HCT116 (cell line): Measurements from ENCODE around the gene SELENOM. TPM values are rescaled to one million over a fixed set of nuclear protein-coding genes. Genes with fewer than 3 reads are reported as not detected.

Experiments used
- ATAC-seq: fragments of 200-7000 bp; cut with Tn5 transposase; 2 replicates; pipeline ENCODE4 v1.9.1; 2020; ENCODE audit warnings: mild to moderate bottlenecking, moderate library complexity
- BruUV-seq: library from RNA; stranded (reverse); fragments of 400-500 nt; replicated peaks from 2 replicates; lab custom pipeline; 2021; lab: Mats Ljungman, UMichigan
- CTCF ChIA-PET: fragments of 300-600 bp; sonication (Branson Sonifier 250); formaldehyde crosslinking; loops from one replicate; lab custom pipeline; 2021; ENCODE audit warnings: antibody characterized with exemption; lab: Charles Lee
- POLR2A ChIA-PET: fragments of 300-600, 350-600 bp; sonication (Branson Sonifier 250); formaldehyde crosslinking; loops from one replicate; lab custom pipeline; 2021; ENCODE audit warnings: antibody characterized with exemption; lab: Charles Lee
- RAD21 ChIA-PET, 2 experiments: fragments of 300-600 bp; sonication (Branson Sonifier 250); formaldehyde crosslinking; loops; one replicate each; lab custom pipeline; 2023; ENCODE audit warnings: low total read pairs in 2 of 2; ENCODE audit not compliant: uncharacterized antibody in 2 of 2, unreplicated experiment in 2 of 2, low non-redundant PET in 1 of 2; lab: Charles Lee
- DNase-seq: peaks from one replicate; pipeline ENCODE4 v3.0.0-alpha.2; 2010; ENCODE audit warnings: low read depth, low spot score
- H2AFZ ChIP-seq: fragments of 200-600 bp; shearing (Covaris generic), sonication (generic); 2 replicates; pipeline ENCODE4 v1.6.1; 2017; ENCODE audit warnings: low read depth, mixed run types, mixed read lengths, antibody characterized with exemption, low read length; ENCODE audit not compliant: poor library complexity, severe bottlenecking
- H3K27ac ChIP-seq: 2 replicates; pipeline ENCODE4 v1.5.1; 2012; ENCODE audit warnings: low read depth, low read length
- H3K27me3 ChIP-seq: fragments of 200-600 bp; sonication (generic); 2 replicates; pipeline ENCODE4 v1.6.1; 2016; ENCODE audit warnings: mixed run types, low read length, mixed read lengths; ENCODE audit not compliant: insufficient read depth
- H3K36me3 ChIP-seq, 2 experiments: fragments of 200-500 bp in 1 of 2; fragments of 200-600 bp in 1 of 2; sonication (Bioruptor generic) in 1 of 2; sonication (generic) in 1 of 2; 2 replicates each; pipeline versions ENCODE4 v1.5.1 to v1.6.1; 2014 to 2016; ENCODE audit warnings: low read length in 2 of 2, inconsistent platforms in 1 of 2, mixed read lengths in 1 of 2, mixed run types in 1 of 2; ENCODE audit not compliant: insufficient read depth in 2 of 2, control insufficient read depth in 1 of 2
- H3K4me1 ChIP-seq, 2 experiments: fragments of 200-600 bp in 1 of 2; sonication (generic) in 1 of 2; 2 replicates each; pipeline versions ENCODE4 v1.5.1 to v1.6.1; 2012 to 2017; ENCODE audit warnings: low read length in 2 of 2, inconsistent platforms in 1 of 2, mild to moderate bottlenecking in 1 of 2, mixed read lengths in 1 of 2, mixed run types in 1 of 2, moderate library complexity in 1 of 2; ENCODE audit not compliant: insufficient read depth in 2 of 2, control insufficient read depth in 1 of 2
- H3K4me2 ChIP-seq: fragments of 200-600 bp; sonication (generic); 2 replicates; pipeline ENCODE4 v1.6.1; 2017; ENCODE audit warnings: mixed run types, low read length, mixed read lengths
- H3K4me3 ChIP-seq, 2 experiments: fragments of 200-600 bp in 1 of 2; sonication (generic) in 1 of 2; replicated peaks in 1 of 2; 2 replicates each; pipeline ENCODE4 v1.5.1; 2011 to 2016; ENCODE audit warnings: low read length in 2 of 2, control low read depth in 1 of 2, low read depth in 1 of 2, mild to moderate bottlenecking in 1 of 2, mixed read lengths in 1 of 2, mixed run types in 1 of 2
- H3K79me2 ChIP-seq: fragments of 200-600 bp; sonication (generic); 2 replicates; pipeline ENCODE4 v1.6.1; 2017; ENCODE audit warnings: mild to moderate bottlenecking, mixed run types, low read length, moderate library complexity, mixed read lengths; ENCODE audit not compliant: insufficient read depth
- H3K9ac ChIP-seq: fragments of 200-600 bp; sonication (generic); 2 replicates; pipeline ENCODE4 v1.6.1; 2016; ENCODE audit warnings: low read length, mixed read lengths
- H3K9me2 ChIP-seq: fragments of 200-600 bp; sonication (generic), shearing (Covaris generic); 2 replicates; pipeline ENCODE4 v1.6.1; 2017; ENCODE audit warnings: mixed run types, mild to moderate bottlenecking, moderate library complexity; ENCODE audit not compliant: insufficient read depth
- H3K9me3 ChIP-seq, 2 experiments: fragments of 200-500 bp in 1 of 2; fragments of 200-600 bp in 1 of 2; sonication (Bioruptor generic) in 1 of 2; sonication (generic) in 1 of 2; 2 replicates each; pipeline ENCODE4 v1.6.1; 2014 to 2017; ENCODE audit warnings: low read length in 2 of 2, mixed read lengths in 2 of 2, inconsistent platforms in 1 of 2, low read depth in 1 of 2, mild to moderate bottlenecking in 1 of 2, mixed run types in 1 of 2, moderate library complexity in 1 of 2; ENCODE audit not compliant: control insufficient read depth in 1 of 2, insufficient read depth in 1 of 2
- H4K20me1 ChIP-seq: fragments of 200-600 bp; sonication (generic), shearing (Covaris generic); 2 replicates; pipeline ENCODE4 v1.6.1; 2017; ENCODE audit warnings: mixed run types, mild to moderate bottlenecking, moderate library complexity; ENCODE audit not compliant: insufficient read depth
- CBX3 ChIP-seq: IDR thresholded peaks from 2 replicates; pipeline ENCODE4 v1.6.1; 2012; ENCODE audit warnings: low read depth
- CEBPB ChIP-seq: IDR thresholded peaks from 2 replicates; pipeline ENCODE4 v1.6.1; 2012; ENCODE audit warnings: low read depth
- EGR1 ChIP-seq: IDR thresholded peaks from 2 replicates; pipeline ENCODE4 v1.6.1; 2012; ENCODE audit warnings: low read depth
- ELF1 ChIP-seq: IDR thresholded peaks from 2 replicates; pipeline ENCODE4 v1.6.1; 2012; ENCODE audit warnings: low read depth, borderline replicate concordance
- EZH2 ChIP-seq: fragments of 200-600 bp; sonication (generic); IDR thresholded peaks from 2 replicates; pipeline ENCODE4 v1.6.1; 2017; ENCODE audit warnings: antibody characterized with exemption, mixed run types
- EZH2phosphoT487 ChIP-seq: fragments of 200-600 bp; IDR thresholded peaks from 2 replicates; pipeline ENCODE4 v1.6.1; 2018; ENCODE audit warnings: antibody characterized with exemption, borderline replicate concordance
- JUND ChIP-seq: IDR thresholded peaks from 2 replicates; pipeline ENCODE4 v1.6.1; 2012
- POLR2A ChIP-seq: IDR thresholded peaks from 2 replicates; pipeline ENCODE4 v1.7.0; 2011; ENCODE audit warnings: borderline replicate concordance; ENCODE audit not compliant: insufficient read depth, insufficient read length; ENCODE audit errors: extremely low read depth
- POLR2AphosphoS5 ChIP-seq: IDR thresholded peaks from 2 replicates; pipeline ENCODE4 v1.6.1; 2011; ENCODE audit warnings: mild to moderate bottlenecking, low read depth, low read length, moderate library complexity
- RAD21 ChIP-seq: IDR thresholded peaks from 2 replicates; pipeline ENCODE4 v1.6.1; 2012; ENCODE audit warnings: low read depth, mild to moderate bottlenecking
- SIN3A ChIP-seq: IDR thresholded peaks from 2 replicates; pipeline ENCODE4 v1.6.1; 2012; ENCODE audit warnings: low read depth
- SP1 ChIP-seq: IDR thresholded peaks from 2 replicates; pipeline ENCODE4 v1.6.1; 2012; ENCODE audit warnings: low read depth
- SRF ChIP-seq: IDR thresholded peaks from 2 replicates; pipeline ENCODE4 v1.6.1; 2012; ENCODE audit warnings: low read depth
- TCF7L2 ChIP-seq: IDR thresholded peaks from 2 replicates; pipeline ENCODE4 v1.7.0; 2011; ENCODE audit warnings: borderline replicate concordance, inconsistent platforms; ENCODE audit not compliant: insufficient read depth, insufficient read length; ENCODE audit errors: extremely low read depth
- YY1 ChIP-seq: IDR thresholded peaks from 2 replicates; pipeline ENCODE4 v1.6.1; 2011; ENCODE audit warnings: low read length, low read depth, moderate library complexity, mild to moderate bottlenecking; ENCODE audit not compliant: insufficient replicate concordance; ENCODE audit errors: extremely low read depth
- ZFX ChIP-seq: fragments of 450-650 bp; IDR thresholded peaks from 2 replicates; pipeline ENCODE4 v1.6.1; 2017
- intact Hi-C: fragments of 100-400 bp; cut with micrococcal nuclease; formaldehyde crosslinking; loops from 2 replicates; pipeline ENCODE4 v1.10.0; 2022
- total RNA-seq: library from RNA; stranded (reverse); gene quantifications from one replicate; pipeline ENCODE4 v1.2.1, GENCODE V29; 2021; ENCODE audit not compliant: unreplicated experiment
- TF ChIP-seq, protein P1 (sequence below): IDR thresholded peaks from 2 replicates; pipeline ENCODE4 v1.6.1; 2011; ENCODE audit warnings: mild to moderate bottlenecking, low read length, moderate library complexity; ENCODE audit not compliant: insufficient replicate concordance; ENCODE audit errors: extremely low read depth
- TF ChIP-seq, protein P2 (sequence below): IDR thresholded peaks from 2 replicates; pipeline ENCODE4 v1.6.1; 2012; ENCODE audit warnings: low read depth
- TF ChIP-seq, protein P3 (sequence below), 3 experiments: fragments of 200-600 bp in 1 of 3; sonication (generic) in 1 of 3; IDR thresholded peaks in 2 of 3; conservative IDR thresholded peaks in 1 of 3; 2 replicates each; pipeline ENCODE4 v1.5.1; 2012 to 2017; ENCODE audit warnings: low read depth in 2 of 3, low read length in 2 of 3, antibody characterized with exemption in 1 of 3, borderline replicate concordance in 1 of 3, control low read depth in 1 of 3, mild to moderate bottlenecking in 1 of 3, mixed read lengths in 1 of 3, mixed run types in 1 of 3, moderate library complexity in 1 of 3; ENCODE audit not compliant: insufficient read depth in 1 of 3

SELENOM gene
- total RNA-seq, 1 experiment from 2014 or later: 65.6 TPM

DNA sequence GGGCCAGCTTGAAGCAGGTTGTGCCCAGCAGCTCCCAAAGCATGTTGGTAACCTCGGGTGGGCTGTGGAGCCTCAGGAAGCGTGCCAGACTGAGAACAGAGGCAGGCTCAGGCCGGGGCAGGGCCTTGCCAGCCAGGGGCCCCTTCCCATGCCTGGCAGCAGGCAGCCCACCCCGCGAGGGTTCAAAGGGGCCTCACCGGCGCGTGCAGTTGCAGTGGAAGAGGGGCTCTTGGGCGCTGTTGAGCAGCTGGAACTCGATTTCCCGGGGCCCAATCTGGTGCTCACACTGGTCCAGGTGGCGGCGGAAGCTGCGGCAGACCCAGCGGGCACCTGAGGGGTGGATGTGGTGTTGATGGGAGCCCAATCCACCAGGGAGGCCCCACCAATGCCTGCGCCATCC is 29.3 kb upstream of the SELENOM start:
- no TSS peak for BruUV-seq
- ATAC-seq (no peak), DNase-seq (no peak)
- Histone ChIP-seq H3K4me3 (no peak overlapping the region), H3K4me2 (no peak overlapping the region), H3K4me1 (peaks cover 0 to 2% of the 10 kb centered on the region in 2 experiments; a peak in 2 of 4 replicates), H3K9ac (no peak overlapping the region), H3K9me3 (no peaks in the 10 kb centered on the region), H3K79me2 (no peaks in the 10 kb centered on the region), H3K9me2 (no peaks in the 10 kb centered on the region), H2AFZ (no peak overlapping the region), H3K36me3 (no peaks in the 10 kb centered on the region), H3K27ac (no peak overlapping the region), H3K27me3 (no peaks in the 10 kb centered on the region), H4K20me1 (no peaks in the 10 kb centered on the region)
- TF ChIP-seq EZH2 (no peak), POLR2AphosphoS5 (no peak), RAD21 (no peak), EZH2phosphoT487 (no peak), ELF1 (no peak), YY1 (no peak), EGR1 (no peak), TCF7L2 (no peak), ZFX (no peak), SIN3A (no peak), POLR2A (no peak), JUND (no peak), CBX3 (no peak), CEBPB (no peak), SP1 (no peak), SRF (no peak)
- TF ChIP-seq, protein P1, sequence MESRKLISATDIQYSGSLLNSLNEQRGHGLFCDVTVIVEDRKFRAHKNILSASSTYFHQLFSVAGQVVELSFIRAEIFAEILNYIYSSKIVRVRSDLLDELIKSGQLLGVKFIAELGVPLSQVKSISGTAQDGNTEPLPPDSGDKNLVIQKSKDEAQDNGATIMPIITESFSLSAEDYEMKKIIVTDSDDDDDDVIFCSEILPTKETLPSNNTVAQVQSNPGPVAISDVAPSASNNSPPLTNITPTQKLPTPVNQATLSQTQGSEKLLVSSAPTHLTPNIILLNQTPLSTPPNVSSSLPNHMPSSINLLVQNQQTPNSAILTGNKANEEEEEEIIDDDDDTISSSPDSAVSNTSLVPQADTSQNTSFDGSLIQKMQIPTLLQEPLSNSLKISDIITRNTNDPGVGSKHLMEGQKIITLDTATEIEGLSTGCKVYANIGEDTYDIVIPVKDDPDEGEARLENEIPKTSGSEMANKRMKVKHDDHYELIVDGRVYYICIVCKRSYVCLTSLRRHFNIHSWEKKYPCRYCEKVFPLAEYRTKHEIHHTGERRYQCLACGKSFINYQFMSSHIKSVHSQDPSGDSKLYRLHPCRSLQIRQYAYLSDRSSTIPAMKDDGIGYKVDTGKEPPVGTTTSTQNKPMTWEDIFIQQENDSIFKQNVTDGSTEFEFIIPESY: no peak
- TF ChIP-seq, protein P2, sequence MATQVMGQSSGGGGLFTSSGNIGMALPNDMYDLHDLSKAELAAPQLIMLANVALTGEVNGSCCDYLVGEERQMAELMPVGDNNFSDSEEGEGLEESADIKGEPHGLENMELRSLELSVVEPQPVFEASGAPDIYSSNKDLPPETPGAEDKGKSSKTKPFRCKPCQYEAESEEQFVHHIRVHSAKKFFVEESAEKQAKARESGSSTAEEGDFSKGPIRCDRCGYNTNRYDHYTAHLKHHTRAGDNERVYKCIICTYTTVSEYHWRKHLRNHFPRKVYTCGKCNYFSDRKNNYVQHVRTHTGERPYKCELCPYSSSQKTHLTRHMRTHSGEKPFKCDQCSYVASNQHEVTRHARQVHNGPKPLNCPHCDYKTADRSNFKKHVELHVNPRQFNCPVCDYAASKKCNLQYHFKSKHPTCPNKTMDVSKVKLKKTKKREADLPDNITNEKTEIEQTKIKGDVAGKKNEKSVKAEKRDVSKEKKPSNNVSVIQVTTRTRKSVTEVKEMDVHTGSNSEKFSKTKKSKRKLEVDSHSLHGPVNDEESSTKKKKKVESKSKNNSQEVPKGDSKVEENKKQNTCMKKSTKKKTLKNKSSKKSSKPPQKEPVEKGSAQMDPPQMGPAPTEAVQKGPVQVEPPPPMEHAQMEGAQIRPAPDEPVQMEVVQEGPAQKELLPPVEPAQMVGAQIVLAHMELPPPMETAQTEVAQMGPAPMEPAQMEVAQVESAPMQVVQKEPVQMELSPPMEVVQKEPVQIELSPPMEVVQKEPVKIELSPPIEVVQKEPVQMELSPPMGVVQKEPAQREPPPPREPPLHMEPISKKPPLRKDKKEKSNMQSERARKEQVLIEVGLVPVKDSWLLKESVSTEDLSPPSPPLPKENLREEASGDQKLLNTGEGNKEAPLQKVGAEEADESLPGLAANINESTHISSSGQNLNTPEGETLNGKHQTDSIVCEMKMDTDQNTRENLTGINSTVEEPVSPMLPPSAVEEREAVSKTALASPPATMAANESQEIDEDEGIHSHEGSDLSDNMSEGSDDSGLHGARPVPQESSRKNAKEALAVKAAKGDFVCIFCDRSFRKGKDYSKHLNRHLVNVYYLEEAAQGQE: no peak
- TF ChIP-seq, protein P3, sequence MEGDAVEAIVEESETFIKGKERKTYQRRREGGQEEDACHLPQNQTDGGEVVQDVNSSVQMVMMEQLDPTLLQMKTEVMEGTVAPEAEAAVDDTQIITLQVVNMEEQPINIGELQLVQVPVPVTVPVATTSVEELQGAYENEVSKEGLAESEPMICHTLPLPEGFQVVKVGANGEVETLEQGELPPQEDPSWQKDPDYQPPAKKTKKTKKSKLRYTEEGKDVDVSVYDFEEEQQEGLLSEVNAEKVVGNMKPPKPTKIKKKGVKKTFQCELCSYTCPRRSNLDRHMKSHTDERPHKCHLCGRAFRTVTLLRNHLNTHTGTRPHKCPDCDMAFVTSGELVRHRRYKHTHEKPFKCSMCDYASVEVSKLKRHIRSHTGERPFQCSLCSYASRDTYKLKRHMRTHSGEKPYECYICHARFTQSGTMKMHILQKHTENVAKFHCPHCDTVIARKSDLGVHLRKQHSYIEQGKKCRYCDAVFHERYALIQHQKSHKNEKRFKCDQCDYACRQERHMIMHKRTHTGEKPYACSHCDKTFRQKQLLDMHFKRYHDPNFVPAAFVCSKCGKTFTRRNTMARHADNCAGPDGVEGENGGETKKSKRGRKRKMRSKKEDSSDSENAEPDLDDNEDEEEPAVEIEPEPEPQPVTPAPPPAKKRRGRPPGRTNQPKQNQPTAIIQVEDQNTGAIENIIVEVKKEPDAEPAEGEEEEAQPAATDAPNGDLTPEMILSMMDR (IDR thresholded peaks at IDR 0.05 in 2 of 3, conservative IDR thresholded peaks at IDR 0.05 in 1 of 3; ENCODE audit: borderline replicate concordance in 1 of 3, insufficient read depth in 1 of 3, low read depth in 2 of 3, low read length in 2 of 3): no peak
- ChIA-PET POLR2A (no interaction called here), CTCF (no interaction called here), RAD21 (no interaction called here)
- intact Hi-C loops: no loop called here
